ENCODE measurements around the gene MACROD2. TPM values are rescaled to one million over a fixed set of nuclear protein-coding genes. Genes with fewer than 3 reads are reported as not detected.

MACROD2 gene
- total and polyA plus RNA-seq, 4 donors = 13.0 to 67.1 (median 20.7) TPM

- no peak for DNase-seq
- Histone ChIP-seq H3K9me3 (ENCODE audit: control insufficient read depth in 4 of 4, insufficient read depth in 3 of 4, low read length in 3 of 4) (no peaks in the 10 kb centered on the region), H3K4me1 (ENCODE audit: control insufficient read depth in 5 of 5, insufficient read depth in 5 of 5, low read length in 5 of 5) (no peaks in the 10 kb centered on the region), H3K27me3 (ENCODE audit: control insufficient read depth in 3 of 3, insufficient read depth in 3 of 3, low read length in 2 of 3) (no peaks in the 10 kb centered on the region), H3K27ac (ENCODE audit: low read depth in 1 of 2, low read length in 1 of 2) (no peak overlapping the region), H3K4me3 (no peak overlapping the region), H3K36me3 (ENCODE audit: control insufficient read depth in 4 of 4, insufficient read depth in 4 of 4, low read length in 4 of 4) (no peaks in the 10 kb centered on the region), H3K9ac (ENCODE audit: insufficient read depth in 1 of 2, low read length in 2 of 2) (no peak overlapping the region)
- TF ChIP-seq, protein P1, sequence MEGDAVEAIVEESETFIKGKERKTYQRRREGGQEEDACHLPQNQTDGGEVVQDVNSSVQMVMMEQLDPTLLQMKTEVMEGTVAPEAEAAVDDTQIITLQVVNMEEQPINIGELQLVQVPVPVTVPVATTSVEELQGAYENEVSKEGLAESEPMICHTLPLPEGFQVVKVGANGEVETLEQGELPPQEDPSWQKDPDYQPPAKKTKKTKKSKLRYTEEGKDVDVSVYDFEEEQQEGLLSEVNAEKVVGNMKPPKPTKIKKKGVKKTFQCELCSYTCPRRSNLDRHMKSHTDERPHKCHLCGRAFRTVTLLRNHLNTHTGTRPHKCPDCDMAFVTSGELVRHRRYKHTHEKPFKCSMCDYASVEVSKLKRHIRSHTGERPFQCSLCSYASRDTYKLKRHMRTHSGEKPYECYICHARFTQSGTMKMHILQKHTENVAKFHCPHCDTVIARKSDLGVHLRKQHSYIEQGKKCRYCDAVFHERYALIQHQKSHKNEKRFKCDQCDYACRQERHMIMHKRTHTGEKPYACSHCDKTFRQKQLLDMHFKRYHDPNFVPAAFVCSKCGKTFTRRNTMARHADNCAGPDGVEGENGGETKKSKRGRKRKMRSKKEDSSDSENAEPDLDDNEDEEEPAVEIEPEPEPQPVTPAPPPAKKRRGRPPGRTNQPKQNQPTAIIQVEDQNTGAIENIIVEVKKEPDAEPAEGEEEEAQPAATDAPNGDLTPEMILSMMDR (IDR thresholded peaks at IDR 0.05; ENCODE audit: control extremely low read depth, extremely low read depth) = no peak
- ATAC-seq (ENCODE audit: insufficient read depth, low FRiP score) = peak; percentile 13
- WGBS, 2 donors = 73 to 76% methylated on average over 1 of the region's 1 CpG
Measured at GRCh38 chr20:14319704-14320103, 324.4 kb downstream of the MACROD2 start.

GRCh38 chr20:14331646-14332045 lies 336.3 kb downstream of the MACROD2 start:
- Histone ChIP-seq H3K9ac (ENCODE audit: insufficient read depth in 1 of 2, low read length in 2 of 2) (no peak overlapping the region), H3K27ac (ENCODE audit: low read depth in 1 of 2, low read length in 1 of 2) (no peak overlapping the region), H3K9me3 (ENCODE audit: control insufficient read depth in 4 of 4, insufficient read depth in 3 of 4, low read length in 3 of 4) (no peaks in the 10 kb centered on the region), H3K36me3 (ENCODE audit: control insufficient read depth in 4 of 4, insufficient read depth in 4 of 4, low read length in 4 of 4) (no peaks in the 10 kb centered on the region), H3K27me3 (ENCODE audit: control insufficient read depth in 3 of 3, insufficient read depth in 3 of 3, low read length in 2 of 3) (no peaks in the 10 kb centered on the region), H3K4me3 (no peak overlapping the region), H3K4me1 (ENCODE audit: control insufficient read depth in 5 of 5, insufficient read depth in 5 of 5, low read length in 5 of 5) (peaks cover 0 to 9% (median 0%) of the 10 kb centered on the region in 5 donors)
- WGBS, 2 donors = 71 to 85% methylated on average over 6 of the region's 6 CpGs
- ATAC-seq (ENCODE audit: insufficient read depth, low FRiP score) (no peak), DNase-seq (no peak)
- TF ChIP-seq, protein P1 (IDR thresholded peaks at IDR 0.05; ENCODE audit: control extremely low read depth, extremely low read depth) = no peak

DNA sequence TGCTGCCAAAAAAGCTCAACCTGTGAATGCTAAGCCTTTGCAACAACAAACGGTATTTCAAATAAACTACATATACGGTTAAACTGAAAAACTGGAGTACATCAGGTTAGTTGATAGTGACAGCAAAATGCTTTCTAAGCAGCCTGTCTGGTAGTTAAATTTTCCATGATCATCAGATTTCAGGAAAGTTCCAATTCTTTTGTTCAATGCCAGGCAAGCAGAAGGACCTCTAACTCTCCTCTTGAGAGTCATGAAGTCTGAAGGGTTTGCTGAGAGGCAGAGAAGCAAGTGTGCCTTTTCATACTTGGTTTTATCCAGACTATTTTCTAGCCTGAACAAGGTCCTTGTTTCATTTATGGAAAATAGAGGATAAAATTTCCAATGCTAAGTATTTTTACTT lies 337.6 kb downstream of the MACROD2 start:
- no peaks in the 10 kb centered on the region for H3K36me3 ChIP-seq (ENCODE audit: control insufficient read depth in 4 of 4, insufficient read depth in 4 of 4, low read length in 4 of 4)
- no peaks in the 10 kb centered on the region for H3K9me3 ChIP-seq (ENCODE audit: control insufficient read depth in 4 of 4, insufficient read depth in 3 of 4, low read length in 3 of 4)
- peaks cover 0 to 9% (median 0%) of the 10 kb centered on the region in 5 donors for H3K4me1 ChIP-seq (ENCODE audit: control insufficient read depth in 5 of 5, insufficient read depth in 5 of 5, low read length in 5 of 5)
- TF ChIP-seq, protein P1 (IDR thresholded peaks at IDR 0.05; ENCODE audit: control extremely low read depth, extremely low read depth) = no peak
- H3K4me3 ChIP-seq = no peak overlapping the region
- H3K27me3 ChIP-seq (ENCODE audit: control insufficient read depth in 3 of 3, insufficient read depth in 3 of 3, low read length in 2 of 3) = no peaks in the 10 kb centered on the region
- ATAC-seq (ENCODE audit: insufficient read depth, low FRiP score) (no peak), DNase-seq (peak in 1 of 3 donors; percentile 48)
- no peak overlapping the region for H3K9ac ChIP-seq (ENCODE audit: insufficient read depth in 1 of 2, low read length in 2 of 2)
- H3K27ac ChIP-seq (ENCODE audit: low read depth in 1 of 2, low read length in 1 of 2) = no peak overlapping the region
- WGBS, 2 donors = 74 to 79% methylated on average over 2 of the region's 2 CpGs

DNA sequence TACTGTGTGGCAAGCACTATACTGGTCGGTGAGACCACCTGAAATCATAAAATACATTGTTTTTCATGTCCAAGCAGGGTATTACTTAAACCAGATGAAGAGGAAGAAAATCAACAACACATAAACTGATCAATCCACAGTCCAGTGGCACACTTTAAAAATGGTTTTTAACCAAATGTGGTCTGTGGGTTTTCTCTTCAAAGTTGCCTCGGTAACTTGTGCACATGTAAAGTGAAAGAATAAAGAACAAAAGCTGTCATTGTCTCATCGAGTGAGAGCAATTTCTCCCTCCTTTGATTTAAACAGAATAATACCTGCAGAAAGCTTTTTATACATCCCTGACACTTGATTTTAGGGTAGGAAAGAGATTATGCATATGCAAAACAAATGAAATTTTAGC lies 338.4 kb downstream of the MACROD2 start:
- H3K27me3 ChIP-seq (ENCODE audit: control insufficient read depth in 3 of 3, insufficient read depth in 3 of 3, low read length in 2 of 3) = no peaks in the 10 kb centered on the region
- H3K9me3 ChIP-seq (ENCODE audit: control insufficient read depth in 4 of 4, insufficient read depth in 3 of 4, low read length in 3 of 4) = no peaks in the 10 kb centered on the region
- H3K27ac ChIP-seq (ENCODE audit: low read depth in 1 of 2, low read length in 1 of 2) = no peak overlapping the region
- TF ChIP-seq, protein P1 (IDR thresholded peaks at IDR 0.05; ENCODE audit: control extremely low read depth, extremely low read depth) = no peak
- DNase-seq (no peak), ATAC-seq (ENCODE audit: insufficient read depth, low FRiP score) (no peak)
- 45 to 64% methylated on average over 3 of the region's 3 CpGs for WGBS, 2 donors
- H3K4me1 ChIP-seq (ENCODE audit: control insufficient read depth in 5 of 5, insufficient read depth in 5 of 5, low read length in 5 of 5) = peaks cover 0 to 9% (median 0%) of the 10 kb centered on the region in 5 donors
- H3K4me3 ChIP-seq = no peak overlapping the region
- no peaks in the 10 kb centered on the region for H3K36me3 ChIP-seq (ENCODE audit: control insufficient read depth in 4 of 4, insufficient read depth in 4 of 4, low read length in 4 of 4)
- no peak overlapping the region for H3K9ac ChIP-seq (ENCODE audit: insufficient read depth in 1 of 2, low read length in 2 of 2)

Measured in lung (tissue), 12 donors.